ENCODE data around the gene RTEL1. TPM values are rescaled to one million over a fixed set of nuclear protein-coding genes. Genes with fewer than 3 reads are reported as not detected.

RTEL1 gene
- total RNA-seq, 1 experiment from 2014 or later: 58.0 TPM

DNA sequence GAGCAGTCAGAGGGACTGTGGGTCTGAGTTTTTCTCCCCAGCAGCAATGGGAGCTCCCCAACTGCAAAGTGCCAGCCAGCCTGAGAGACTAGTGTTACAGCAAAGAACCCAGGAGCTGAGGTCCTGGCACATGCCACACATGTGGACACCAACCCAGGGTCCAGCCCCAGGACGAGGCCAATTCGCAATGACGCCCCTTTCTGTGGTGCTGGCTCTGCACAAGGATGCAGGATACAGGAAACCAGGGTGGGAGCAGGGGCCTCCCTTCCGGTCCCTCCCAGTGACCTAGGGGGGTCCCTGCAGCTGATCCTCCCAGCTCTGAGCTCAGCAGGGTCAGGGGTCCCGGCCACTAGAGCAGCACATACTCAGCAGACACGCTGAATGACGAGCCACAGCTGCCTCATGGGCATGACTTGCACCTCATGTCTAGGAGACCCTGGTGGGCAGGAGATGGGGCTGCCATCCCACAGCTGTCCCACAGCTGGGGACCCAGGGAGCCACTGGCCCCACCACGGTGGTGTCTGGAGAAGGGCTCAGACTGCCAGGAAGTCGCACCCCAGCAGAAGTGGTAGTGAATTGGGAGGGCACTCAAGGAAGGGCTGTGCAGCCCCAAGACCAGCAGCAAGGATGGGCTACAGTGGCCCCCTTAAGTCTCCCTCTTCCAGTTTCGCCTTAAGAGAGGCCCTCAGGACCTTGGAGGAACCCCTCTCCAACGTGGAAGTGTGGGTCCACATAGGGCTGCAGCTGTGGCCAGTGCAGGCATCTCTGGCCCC, 46.0 kb downstream of the RTEL1 start:
- ChIA-PET RAD21 (ENCODE audit: low non-redundant PET in 1 of 2, low total read pairs in 2 of 2, uncharacterized antibody in 2 of 2, unreplicated experiment in 2 of 2) (no interaction called here), CTCF (no interaction called here), POLR2A (no interaction called here)
- H3K4me3 ChIP-seq (replicated peaks in 1 of 2; ENCODE audit: low read depth in 1 of 2, low read length in 2 of 2): no peak overlapping the region
- DNase-seq (ENCODE audit: low read depth, low spot score): no peak
- H3K9ac ChIP-seq (ENCODE audit: low read length): no peak overlapping the region
- no peaks in the 10 kb centered on the region for H3K9me3 ChIP-seq (ENCODE audit: control insufficient read depth in 1 of 2, insufficient read depth in 1 of 2, low read depth in 1 of 2, low read length in 2 of 2)
- no peaks in the 10 kb centered on the region for H3K27me3 ChIP-seq (ENCODE audit: insufficient read depth, low read length)
- no peak overlapping the region; the same call in 1 of the 2 replicates for H3K27ac ChIP-seq (ENCODE audit: low read depth, low read length)
- no peaks in the 10 kb centered on the region for H3K9me2 ChIP-seq (ENCODE audit: insufficient read depth)
- ATAC-seq: no peak
- H3K4me2 ChIP-seq (ENCODE audit: low read length): no peak overlapping the region
- H4K20me1 ChIP-seq (ENCODE audit: insufficient read depth): no peaks in the 10 kb centered on the region
- intact Hi-C loops (cut with micrococcal nuclease): loop anchor here (10.0 kb wide), 1 partner anchor 351 kb away; no protein-coding TSS in a partner anchor
- TF ChIP-seq ELF1 (IDR thresholded peaks at IDR 0.05; ENCODE audit: borderline replicate concordance, low read depth): no peak
- TF ChIP-seq POLR2AphosphoS5 (IDR thresholded peaks at IDR 0.05; ENCODE audit: low read depth, low read length): no peak
- TF ChIP-seq JUND (IDR thresholded peaks at IDR 0.05): no peak
- TF ChIP-seq, protein P1, sequence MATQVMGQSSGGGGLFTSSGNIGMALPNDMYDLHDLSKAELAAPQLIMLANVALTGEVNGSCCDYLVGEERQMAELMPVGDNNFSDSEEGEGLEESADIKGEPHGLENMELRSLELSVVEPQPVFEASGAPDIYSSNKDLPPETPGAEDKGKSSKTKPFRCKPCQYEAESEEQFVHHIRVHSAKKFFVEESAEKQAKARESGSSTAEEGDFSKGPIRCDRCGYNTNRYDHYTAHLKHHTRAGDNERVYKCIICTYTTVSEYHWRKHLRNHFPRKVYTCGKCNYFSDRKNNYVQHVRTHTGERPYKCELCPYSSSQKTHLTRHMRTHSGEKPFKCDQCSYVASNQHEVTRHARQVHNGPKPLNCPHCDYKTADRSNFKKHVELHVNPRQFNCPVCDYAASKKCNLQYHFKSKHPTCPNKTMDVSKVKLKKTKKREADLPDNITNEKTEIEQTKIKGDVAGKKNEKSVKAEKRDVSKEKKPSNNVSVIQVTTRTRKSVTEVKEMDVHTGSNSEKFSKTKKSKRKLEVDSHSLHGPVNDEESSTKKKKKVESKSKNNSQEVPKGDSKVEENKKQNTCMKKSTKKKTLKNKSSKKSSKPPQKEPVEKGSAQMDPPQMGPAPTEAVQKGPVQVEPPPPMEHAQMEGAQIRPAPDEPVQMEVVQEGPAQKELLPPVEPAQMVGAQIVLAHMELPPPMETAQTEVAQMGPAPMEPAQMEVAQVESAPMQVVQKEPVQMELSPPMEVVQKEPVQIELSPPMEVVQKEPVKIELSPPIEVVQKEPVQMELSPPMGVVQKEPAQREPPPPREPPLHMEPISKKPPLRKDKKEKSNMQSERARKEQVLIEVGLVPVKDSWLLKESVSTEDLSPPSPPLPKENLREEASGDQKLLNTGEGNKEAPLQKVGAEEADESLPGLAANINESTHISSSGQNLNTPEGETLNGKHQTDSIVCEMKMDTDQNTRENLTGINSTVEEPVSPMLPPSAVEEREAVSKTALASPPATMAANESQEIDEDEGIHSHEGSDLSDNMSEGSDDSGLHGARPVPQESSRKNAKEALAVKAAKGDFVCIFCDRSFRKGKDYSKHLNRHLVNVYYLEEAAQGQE (IDR thresholded peaks at IDR 0.05; ENCODE audit: low read depth): no peak
- TF ChIP-seq, protein P2, sequence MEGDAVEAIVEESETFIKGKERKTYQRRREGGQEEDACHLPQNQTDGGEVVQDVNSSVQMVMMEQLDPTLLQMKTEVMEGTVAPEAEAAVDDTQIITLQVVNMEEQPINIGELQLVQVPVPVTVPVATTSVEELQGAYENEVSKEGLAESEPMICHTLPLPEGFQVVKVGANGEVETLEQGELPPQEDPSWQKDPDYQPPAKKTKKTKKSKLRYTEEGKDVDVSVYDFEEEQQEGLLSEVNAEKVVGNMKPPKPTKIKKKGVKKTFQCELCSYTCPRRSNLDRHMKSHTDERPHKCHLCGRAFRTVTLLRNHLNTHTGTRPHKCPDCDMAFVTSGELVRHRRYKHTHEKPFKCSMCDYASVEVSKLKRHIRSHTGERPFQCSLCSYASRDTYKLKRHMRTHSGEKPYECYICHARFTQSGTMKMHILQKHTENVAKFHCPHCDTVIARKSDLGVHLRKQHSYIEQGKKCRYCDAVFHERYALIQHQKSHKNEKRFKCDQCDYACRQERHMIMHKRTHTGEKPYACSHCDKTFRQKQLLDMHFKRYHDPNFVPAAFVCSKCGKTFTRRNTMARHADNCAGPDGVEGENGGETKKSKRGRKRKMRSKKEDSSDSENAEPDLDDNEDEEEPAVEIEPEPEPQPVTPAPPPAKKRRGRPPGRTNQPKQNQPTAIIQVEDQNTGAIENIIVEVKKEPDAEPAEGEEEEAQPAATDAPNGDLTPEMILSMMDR (IDR thresholded peaks at IDR 0.05 in 2 of 3, conservative IDR thresholded peaks at IDR 0.05 in 1 of 3; ENCODE audit: borderline replicate concordance in 1 of 3, insufficient read depth in 1 of 3, low read depth in 2 of 3, low read length in 2 of 3): no peak
- TF ChIP-seq YY1 (IDR thresholded peaks at IDR 0.05; ENCODE audit: extremely low read depth, insufficient replicate concordance, low read depth, low read length): no peak
- no peak for TF ChIP-seq EZH2 (IDR thresholded peaks at IDR 0.05)
- TF ChIP-seq, protein P3, sequence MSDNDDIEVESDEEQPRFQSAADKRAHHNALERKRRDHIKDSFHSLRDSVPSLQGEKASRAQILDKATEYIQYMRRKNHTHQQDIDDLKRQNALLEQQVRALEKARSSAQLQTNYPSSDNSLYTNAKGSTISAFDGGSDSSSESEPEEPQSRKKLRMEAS (IDR thresholded peaks at IDR 0.05): no peak
- TF ChIP-seq EGR1 (IDR thresholded peaks at IDR 0.05; ENCODE audit: low read depth): no peak
- no peak for TF ChIP-seq CBX3 (IDR thresholded peaks at IDR 0.05; ENCODE audit: low read depth)
- no peak for TF ChIP-seq SIN3A (IDR thresholded peaks at IDR 0.05; ENCODE audit: low read depth)
- no peak for TF ChIP-seq FOSL1 (IDR thresholded peaks at IDR 0.05; ENCODE audit: low read depth)
- no peak for TF ChIP-seq SP1 (IDR thresholded peaks at IDR 0.05; ENCODE audit: low read depth)
- no peak overlapping the region for H2AFZ ChIP-seq (ENCODE audit: low read depth, low read length, poor library complexity, severe bottlenecking)
- BruUV-seq (replicated peaks): no TSS peak
- peaks cover 18 to 56% of the 10 kb centered on the region in 2 experiments for H3K4me1 ChIP-seq (ENCODE audit: control insufficient read depth in 1 of 2, insufficient read depth in 2 of 2, low read length in 2 of 2)
- peaks cover 7 to 28% of the 10 kb centered on the region in 2 experiments; a peak in 3 of 4 replicates for H3K36me3 ChIP-seq (ENCODE audit: control insufficient read depth in 1 of 2, insufficient read depth in 2 of 2, low read length in 2 of 2)
- peaks cover 41% of the 10 kb centered on the region for H3K79me2 ChIP-seq (ENCODE audit: insufficient read depth, low read length)

Measured in HCT116 (cell line).